ENCODE results near the gene ZBTB7A.

- TF ChIP-seq CTCF (IDR thresholded peaks at IDR 0.05) (no peak), POLR2A (IDR thresholded peaks at IDR 0.05) (no peak)
These were observed 17.3 kb downstream of the ZBTB7A start for GRCh38 chr19:4049432-4049831.
